Medulla oblongata (tissue), 1 donor: ENCODE measurements around the gene MEST.
"Not testable (repeated sequence)": the region's sequence is repeated elsewhere in the genome, so short reads cannot be mapped to it uniquely, and the experiment has no call there.

Experiments used
- DNase-seq: peaks from one replicate; pipeline ENCODE4 v3.0.0-alpha.2; 2015; ENCODE audit errors: extremely low spot score

The MEST gene

GRCh38 chr7:130491841-130492522 is at the start of gene MEST:
TSS of gene MEST (plus strand) at chr7:130492085. CDS start at chr7:130492314, 229 bp downstream.
- DNase-seq, result no peak

GRCh38 chr7:130442601-130443000 is 49.3 kb upstream of the MEST start:
- no peak for DNase-seq

DNA sequence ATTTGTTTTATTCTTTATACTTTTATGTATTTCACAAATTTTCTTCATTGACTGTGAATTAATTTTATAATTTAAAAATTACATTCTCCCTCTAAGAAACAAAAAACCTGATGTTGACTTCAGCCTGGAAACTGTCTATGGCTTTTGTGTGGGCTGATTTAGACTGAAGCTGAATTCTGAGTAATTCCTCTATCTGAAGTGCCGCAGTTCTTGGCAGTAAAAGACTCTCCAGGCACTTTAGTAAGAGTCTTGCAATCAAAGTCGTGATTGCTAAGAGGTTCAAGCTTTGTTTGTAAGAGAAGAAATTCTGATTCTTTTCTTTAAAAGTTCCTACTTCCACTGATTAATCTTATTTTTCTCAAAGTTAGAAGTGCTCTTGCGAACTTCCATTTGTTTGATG is 47.7 kb upstream of the MEST start:
- DNase-seq, result peak; percentile 20

DNA sequence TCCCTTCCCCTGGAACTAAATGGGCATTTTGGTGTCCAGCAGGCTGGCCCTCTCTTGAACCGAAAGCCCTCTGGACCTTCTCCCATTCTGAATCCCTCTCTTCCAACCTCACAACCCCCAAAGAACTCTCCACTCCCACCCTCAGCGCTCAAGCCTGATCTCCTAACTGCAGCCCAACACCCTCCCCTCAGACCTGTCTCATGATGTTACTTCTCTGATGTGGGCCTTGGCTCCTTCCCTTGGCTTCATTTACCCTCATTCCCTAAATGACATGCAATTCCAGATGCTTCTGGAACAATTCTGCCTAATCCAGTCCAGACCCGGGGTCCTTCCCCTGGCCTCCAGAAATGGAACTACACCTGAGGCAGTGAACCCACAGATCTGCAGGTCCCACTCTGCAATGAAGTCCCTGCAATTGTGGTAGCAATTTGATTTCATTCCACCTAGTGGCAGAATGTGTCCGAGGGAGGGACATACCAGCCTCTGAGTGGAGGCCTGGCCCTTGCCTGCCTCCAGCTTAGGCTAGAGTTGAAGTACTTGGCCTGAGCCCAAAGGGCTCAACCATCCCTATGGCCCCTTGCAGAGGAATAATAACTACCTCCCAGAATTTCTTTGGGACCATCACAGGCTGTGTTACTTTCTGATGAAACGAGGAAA is 47.0 kb upstream of the MEST start:
- DNase-seq, result no peak

- DNase-seq, result no peak
Measured at GRCh38 chr7:130446259-130446658, 45.6 kb upstream of the MEST start.

DNA sequence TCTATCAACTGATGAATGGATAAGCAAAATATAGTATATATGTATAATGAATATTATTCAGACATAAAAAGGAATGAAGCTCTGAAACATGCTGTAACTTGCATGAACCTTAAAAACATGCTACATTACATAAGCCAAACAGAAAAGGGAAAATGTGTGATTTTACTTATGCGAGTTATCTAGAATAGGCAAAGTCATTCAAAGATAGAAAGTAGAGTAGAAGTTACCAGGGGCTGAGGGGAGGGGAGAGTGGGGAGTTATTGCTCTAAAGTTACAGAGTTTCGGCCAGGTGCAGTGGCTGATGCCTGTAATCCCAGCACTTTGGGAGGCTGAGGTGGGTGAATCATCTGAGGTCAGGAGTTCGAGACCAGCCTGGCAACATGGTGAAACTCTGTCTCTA is 40.5 kb upstream of the MEST start:
- not testable (repeated sequence) for DNase-seq

GRCh38 chr7:130452951-130453350 is 38.9 kb upstream of the MEST start:
- no peak for DNase-seq

DNA sequence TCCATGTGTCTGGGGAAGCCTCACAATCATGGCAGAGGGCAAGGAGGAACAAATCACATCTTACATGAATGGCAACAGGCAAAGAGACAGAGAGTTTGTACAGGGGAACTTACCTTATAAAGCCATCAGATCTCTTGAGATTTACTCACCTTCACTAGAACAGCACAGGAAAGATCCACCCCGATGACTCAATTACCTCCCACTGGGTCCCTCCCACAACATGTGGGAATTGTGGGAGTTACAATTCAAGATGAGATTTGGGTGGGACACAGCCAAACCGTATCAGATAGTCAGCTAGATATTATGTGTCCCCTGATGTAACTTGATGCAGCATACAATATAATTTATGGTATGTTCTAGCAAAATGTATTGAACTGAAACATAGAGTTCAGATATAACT is 36.9 kb upstream of the MEST start:
- no peak for DNase-seq

- DNase-seq, result no peak
Measured at GRCh38 chr7:130458257-130458656, 33.6 kb upstream of the MEST start.

- no peak for DNase-seq
Measured at GRCh38 chr7:130461272-130461671, 30.6 kb upstream of the MEST start.

DNA sequence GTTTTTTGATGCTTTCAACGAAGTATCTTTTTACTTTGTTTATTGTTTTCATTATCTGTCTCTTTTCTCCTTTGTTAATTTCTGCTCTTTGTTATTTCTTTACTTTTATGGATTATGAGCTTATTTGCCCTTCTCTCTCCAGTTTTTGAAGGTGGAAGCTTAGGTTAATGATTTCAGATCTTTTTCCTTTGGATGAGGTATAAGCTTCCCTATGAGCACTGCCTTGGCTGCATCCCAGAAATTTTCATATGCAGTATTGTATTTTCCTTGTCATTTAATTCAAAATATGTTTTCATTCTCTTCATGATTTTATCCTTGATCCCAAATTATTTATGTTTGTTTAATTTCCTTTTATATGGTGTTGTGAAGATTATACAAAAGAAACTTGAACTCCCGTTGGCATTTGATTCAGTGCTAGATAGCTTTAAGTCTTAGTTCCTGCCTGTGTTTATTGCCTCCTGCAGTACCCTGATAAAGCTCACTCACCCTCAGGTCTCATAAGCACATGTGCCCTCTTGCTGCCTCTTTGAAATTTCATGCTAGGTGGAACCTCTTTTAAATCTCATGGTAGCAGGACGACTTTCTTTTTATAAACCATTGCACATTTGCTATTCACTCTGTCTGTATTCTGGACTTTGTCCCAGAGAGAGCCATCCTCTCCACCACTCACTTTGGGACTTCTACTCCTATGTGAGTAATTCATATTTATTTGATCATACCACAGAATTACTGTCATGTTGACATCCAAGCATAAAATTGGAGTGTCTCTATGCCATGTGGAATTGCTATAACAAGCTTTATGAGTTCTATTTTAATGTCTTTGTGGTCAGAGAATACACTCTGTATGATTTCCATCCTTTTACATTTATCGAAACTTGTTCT is 28.1 kb upstream of the MEST start:
- DNase-seq, result no peak

DNA sequence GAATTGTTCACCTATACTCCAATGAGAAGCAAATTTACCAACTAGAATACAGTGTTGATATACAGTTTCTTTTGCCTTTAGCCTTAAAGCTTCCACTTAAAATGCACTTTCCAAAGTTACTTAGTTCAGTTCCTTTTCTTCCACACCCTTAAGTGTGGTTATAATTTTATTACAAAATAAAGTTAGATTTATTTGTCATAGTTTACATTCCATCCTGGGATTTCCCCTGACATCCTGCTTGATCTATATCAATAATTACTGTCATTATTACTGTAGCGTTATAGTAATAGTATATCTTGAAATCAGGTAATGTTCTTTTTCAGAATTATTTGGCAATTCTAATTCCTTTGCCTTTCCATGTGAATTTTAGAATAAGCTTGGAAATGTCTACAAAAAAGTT is 23.3 kb upstream of the MEST start:
- no peak for DNase-seq

DNA sequence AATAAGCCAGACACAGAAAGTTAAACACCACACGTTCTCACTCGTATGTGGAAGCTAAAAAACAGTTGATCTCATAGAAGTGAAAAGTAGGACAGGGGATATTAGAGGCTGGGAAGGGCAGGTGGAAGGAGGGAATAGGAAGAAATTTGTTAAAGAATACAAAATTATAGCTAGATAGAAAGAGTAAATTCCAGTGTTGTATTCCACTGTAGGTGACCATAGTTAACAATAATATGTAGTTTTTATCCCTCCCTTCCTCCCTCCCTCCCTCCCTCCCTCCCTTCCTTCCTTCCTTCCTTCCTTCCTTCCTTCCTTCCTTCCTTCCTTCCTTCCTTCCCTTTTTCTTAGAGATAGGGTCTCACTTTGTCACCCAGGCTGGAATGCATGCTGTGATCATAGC is 19.9 kb upstream of the MEST start:
- no peak for DNase-seq

DNA sequence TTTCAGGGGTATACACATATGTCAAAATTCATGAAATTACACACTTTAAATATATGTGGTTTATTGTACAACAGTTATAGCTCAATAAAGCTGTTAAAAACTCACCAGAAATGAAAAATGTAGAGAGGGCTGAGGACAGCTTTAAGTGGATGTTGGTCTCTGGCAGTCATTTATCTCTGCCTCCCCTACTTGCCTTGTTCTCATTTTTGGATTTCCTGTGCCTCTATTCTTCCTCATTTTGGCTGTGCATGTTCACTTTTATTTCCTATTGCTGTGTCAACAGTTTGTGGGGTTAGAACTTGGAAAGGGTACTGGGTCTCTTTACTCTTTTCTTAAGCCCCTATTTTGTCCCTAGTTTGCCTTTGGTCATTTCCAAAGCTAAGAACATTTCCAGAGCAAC is 18.6 kb upstream of the MEST start:
- DNase-seq, result peak; percentile 65

DNA sequence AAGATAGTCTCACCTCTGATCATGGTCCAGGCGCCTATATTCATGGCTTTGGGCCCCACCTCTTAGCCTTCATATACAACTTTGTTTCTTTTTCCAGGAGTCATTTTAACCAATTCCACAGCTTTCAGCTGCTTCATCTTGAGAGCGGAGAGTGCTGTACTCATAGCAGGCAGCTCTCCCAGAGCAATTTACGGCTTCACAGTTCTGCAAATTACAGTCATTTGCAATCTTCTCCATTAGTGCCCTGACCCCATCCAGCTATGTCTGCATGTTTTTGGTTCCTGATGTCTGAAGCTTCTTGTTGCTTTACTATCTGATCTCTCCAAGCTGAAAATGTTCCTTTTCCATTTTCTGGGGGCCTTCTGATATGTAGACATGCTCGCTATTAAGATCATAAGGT is 18.0 kb upstream of the MEST start:
- no peak for DNase-seq

GRCh38 chr7:130475776-130476175 is 16.1 kb upstream of the MEST start:
- no peak for DNase-seq

- DNase-seq, result no peak
Measured at GRCh38 chr7:130476297-130477150, 15.4 kb upstream of the MEST start.

DNA sequence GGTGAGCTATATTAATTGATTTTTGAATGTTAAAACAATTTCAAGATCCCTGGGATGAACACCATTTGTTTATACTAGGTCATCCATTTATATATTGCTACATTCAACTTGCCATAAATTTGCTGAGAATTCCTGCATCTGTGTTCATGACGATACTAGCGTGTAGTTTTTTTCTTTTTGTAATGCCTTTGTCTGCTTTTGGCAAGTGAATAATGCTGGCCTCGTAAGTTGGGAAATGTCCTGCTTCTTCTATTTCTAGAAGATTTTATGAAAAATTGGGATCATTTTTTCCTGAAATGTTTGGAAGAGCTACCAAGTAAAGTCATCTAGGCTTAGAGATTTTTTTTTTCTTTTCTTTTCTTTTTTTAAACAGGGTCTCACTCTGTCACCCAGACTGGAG is 12.9 kb upstream of the MEST start:
- DNase-seq, result no peak

DNA sequence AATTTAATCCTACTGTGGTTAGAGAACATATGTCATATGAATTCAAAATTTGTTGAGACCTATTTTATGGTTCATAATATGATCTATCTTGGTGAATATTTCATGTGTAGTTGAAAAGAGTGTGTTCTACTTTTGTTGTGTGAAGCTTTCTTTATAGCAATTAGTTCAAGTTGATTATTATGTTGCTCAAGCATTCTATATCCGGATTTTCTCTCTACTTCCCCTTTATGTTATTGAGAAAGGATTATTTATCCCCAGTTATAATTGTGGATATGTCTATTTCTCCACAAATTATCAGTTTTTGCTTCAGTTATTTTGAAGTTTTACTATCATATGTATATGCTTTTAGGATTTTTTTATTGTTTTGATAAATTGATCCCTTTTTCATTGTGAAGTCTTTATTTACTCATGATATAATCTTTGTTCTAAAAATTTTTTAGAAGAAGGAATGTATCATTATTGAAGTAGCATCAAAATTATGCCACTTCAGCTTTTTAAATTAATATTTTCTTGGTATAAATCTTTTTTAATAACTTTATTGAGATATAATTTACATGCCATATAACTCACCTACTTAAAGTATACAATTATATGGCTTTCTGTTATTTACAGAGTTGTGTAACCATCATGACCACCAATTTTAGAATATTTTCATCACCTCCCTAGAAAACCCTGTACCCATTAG is 12.0 kb upstream of the MEST start:
- no peak for DNase-seq

DNA sequence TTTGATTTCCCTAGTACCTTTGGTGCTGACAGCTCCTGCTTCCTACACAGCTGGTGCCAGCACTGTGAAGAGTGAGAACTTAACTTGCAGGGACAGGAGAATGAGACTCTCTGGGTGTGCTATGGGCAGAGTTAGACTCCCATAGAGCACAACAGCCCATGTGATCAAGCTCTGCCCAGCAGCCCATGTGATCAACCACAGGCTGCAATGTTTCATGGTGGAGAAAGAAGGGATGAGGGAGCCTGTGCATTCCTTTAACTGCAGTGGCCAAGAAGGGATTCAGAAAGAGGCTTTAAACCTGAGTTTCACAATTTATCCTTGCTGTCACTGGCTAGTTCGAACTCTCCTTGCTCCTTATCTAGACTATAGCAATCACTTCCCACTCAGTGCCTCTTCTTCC is 10.0 kb upstream of the MEST start:
- DNase-seq, result no peak

- no peak for DNase-seq
Measured at GRCh38 chr7:130483031-130483430, 8.9 kb upstream of the MEST start.
